HG03139 (cell line): ENCODE results near the gene CREG2.

Experiments
- ATAC-seq: cut with Tn5 transposase; IDR thresholded peaks from one replicate; pipeline ENCODE4 v1.9.1; 2021; ENCODE audit not compliant: unreplicated experiment

The CREG2 gene

GRCh38 chr2:101387151-101387834 is at the start of gene CREG2:
TSS of gene CREG2 (minus strand) at chr2:101387503. CDS start at chr2:101387457, 46 bp downstream.
- ATAC-seq = no peak

GRCh38 chr2:101435001-101435862 is 47.9 kb upstream of the CREG2 start:
- no peak for ATAC-seq

GRCh38 chr2:101433465-101433864 is 46.2 kb upstream of the CREG2 start:
- ATAC-seq = no peak

- ATAC-seq = no peak
Observed at GRCh38 chr2:101432411-101433181, 45.3 kb upstream of the CREG2 start.

- no peak for ATAC-seq
Observed at GRCh38 chr2:101431486-101431885, 44.2 kb upstream of the CREG2 start.

GRCh38 chr2:101430156-101430555 is 42.9 kb upstream of the CREG2 start:
- ATAC-seq = no peak

- no peak for ATAC-seq
Observed at GRCh38 chr2:101429453-101429852, 42.1 kb upstream of the CREG2 start.

GRCh38 chr2:101428422-101429176 is 41.3 kb upstream of the CREG2 start:
- no peak for ATAC-seq

- ATAC-seq = no peak
Observed at GRCh38 chr2:101427743-101428142, 40.4 kb upstream of the CREG2 start.

- ATAC-seq = no peak
Observed at GRCh38 chr2:101427240-101427639, 39.9 kb upstream of the CREG2 start.

GRCh38 chr2:101426822-101427221 is 39.5 kb upstream of the CREG2 start:
- no peak for ATAC-seq

GRCh38 chr2:101420623-101421022 is 33.3 kb upstream of the CREG2 start:
- no peak for ATAC-seq

GRCh38 chr2:101419096-101419663 is 31.9 kb upstream of the CREG2 start:
- ATAC-seq = no peak

- ATAC-seq = no peak
Observed at GRCh38 chr2:101418460-101419095, 31.3 kb upstream of the CREG2 start.

GRCh38 chr2:101416609-101417008 is 29.3 kb upstream of the CREG2 start:
- ATAC-seq = no peak

GRCh38 chr2:101415884-101416283 is 28.6 kb upstream of the CREG2 start:
- no peak for ATAC-seq

GRCh38 chr2:101415220-101415619 is 27.9 kb upstream of the CREG2 start:
- no peak for ATAC-seq

- ATAC-seq = no peak
Observed at GRCh38 chr2:101412092-101412694, 24.9 kb upstream of the CREG2 start.

GRCh38 chr2:101410746-101411145 is 23.4 kb upstream of the CREG2 start:
- no peak for ATAC-seq

- no peak for ATAC-seq
Observed at GRCh38 chr2:101410114-101410513, 22.8 kb upstream of the CREG2 start.
